ENCODE data around the gene EEFSEC. TPM values are rescaled to one million over a fixed set of nuclear protein-coding genes. Genes with fewer than 3 reads are reported as not detected.

EEFSEC gene
- polyA plus RNA-seq, 1 experiment, result 6.8 TPM

- no peak overlapping the region for H3K27ac ChIP-seq (ENCODE audit: low read depth, low read length)
- TF ChIP-seq CTCF (IDR thresholded peaks at IDR 0.05; ENCODE audit: low read depth, low read length), result no peak
- H3K27me3 ChIP-seq (ENCODE audit: control insufficient read depth, insufficient read depth, low read length), result no peaks in the 10 kb centered on the region
- no peak for DNase-seq (ENCODE audit: low read depth, low spot score)
- ChIA-PET CTCF (no interaction called here), POLR2A (no interaction called here)
- H3K4me3 ChIP-seq (ENCODE audit: low read depth, low read length), result no peak overlapping the region
- H3K9me3 ChIP-seq (ENCODE audit: control insufficient read depth, insufficient read depth, low read length), result no peaks in the 10 kb centered on the region
These were observed 113.2 kb downstream of the EEFSEC start for GRCh38 chr3:128266453-128266852.

GRCh38 chr3:128267541-128267940 lies 114.3 kb downstream of the EEFSEC start:
- H3K4me3 ChIP-seq (ENCODE audit: low read depth, low read length), result no peak overlapping the region
- ChIA-PET CTCF (no interaction called here), POLR2A (no interaction called here)
- DNase-seq (ENCODE audit: low read depth, low spot score), result no peak
- no peaks in the 10 kb centered on the region for H3K9me3 ChIP-seq (ENCODE audit: control insufficient read depth, insufficient read depth, low read length)
- no peak overlapping the region for H3K27ac ChIP-seq (ENCODE audit: low read depth, low read length)
- no peak for TF ChIP-seq CTCF (IDR thresholded peaks at IDR 0.05; ENCODE audit: low read depth, low read length)
- H3K27me3 ChIP-seq (ENCODE audit: control insufficient read depth, insufficient read depth, low read length), result no peaks in the 10 kb centered on the region

- H3K27me3 ChIP-seq (ENCODE audit: control insufficient read depth, insufficient read depth, low read length), result no peaks in the 10 kb centered on the region
- H3K27ac ChIP-seq (ENCODE audit: low read depth, low read length), result no peak overlapping the region
- CTCF ChIA-PET, result no interaction called here
- no peak overlapping the region for H3K4me3 ChIP-seq (ENCODE audit: low read depth, low read length)
- no peak for DNase-seq (ENCODE audit: low read depth, low spot score)
- no peaks in the 10 kb centered on the region; the same call in 1 of the 2 replicates for H3K9me3 ChIP-seq (ENCODE audit: control insufficient read depth, insufficient read depth, low read length)
- TF ChIP-seq CTCF (IDR thresholded peaks at IDR 0.05; ENCODE audit: low read depth, low read length), result no peak
- POLR2A ChIA-PET, result interaction anchor here (1.8 kb wide), 1 partner anchor 10 kb away, joined by 4 read pairs; no protein-coding TSS in a partner anchor
These were observed 115.9 kb downstream of the EEFSEC start for GRCh38 chr3:128269006-128269775.

- TF ChIP-seq CTCF (IDR thresholded peaks at IDR 0.05; ENCODE audit: low read depth, low read length), result no peak
- no peaks in the 10 kb centered on the region; the same call in 1 of the 2 replicates for H3K9me3 ChIP-seq (ENCODE audit: control insufficient read depth, insufficient read depth, low read length)
- H3K4me3 ChIP-seq (ENCODE audit: low read depth, low read length), result no peak overlapping the region
- H3K27ac ChIP-seq (ENCODE audit: low read depth, low read length), result no peak overlapping the region
- DNase-seq (ENCODE audit: low read depth, low spot score), result no peak
- ChIA-PET POLR2A (interaction anchor here (1.8 kb wide), 1 partner anchor 9 kb away, joined by 4 read pairs; no protein-coding TSS in a partner anchor), CTCF (interaction anchor here (0.5 kb wide), 1 partner anchor 38 kb away, joined by 7 read pairs; no protein-coding TSS in a partner anchor)
- no peaks in the 10 kb centered on the region for H3K27me3 ChIP-seq (ENCODE audit: control insufficient read depth, insufficient read depth, low read length)
These were observed 116.5 kb downstream of the EEFSEC start for GRCh38 chr3:128269796-128270195.

All from AG04450 (cell line).